CD4-positive, alpha-beta T cell treated with Interferon gamma for 1 hour (primary cell): ENCODE data around the gene AFMID.

ENCODE experiments used
- DNase-seq: peaks from one replicate; pipeline ENCODE4 v3.0.0-alpha.2; 2020

AFMID gene

DNA sequence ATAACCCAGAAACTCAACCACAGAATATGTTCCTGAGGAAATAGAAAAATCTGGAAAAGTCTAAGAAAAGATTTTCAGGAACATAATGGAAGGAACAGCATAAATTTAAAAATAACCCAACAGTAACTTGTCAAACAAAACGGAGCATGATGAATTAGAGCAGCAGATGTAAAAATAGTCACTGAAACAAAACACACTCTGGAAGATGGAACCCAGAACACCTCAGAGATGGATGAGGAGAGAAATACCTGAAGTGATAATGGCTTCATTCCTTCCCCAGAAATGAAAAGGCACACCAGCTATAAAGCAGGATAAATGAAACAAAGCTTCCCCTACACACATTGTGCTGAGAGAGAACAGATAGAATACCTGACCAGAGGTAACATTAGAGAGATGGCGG is 6.7 kb upstream of the AFMID start:
- DNase-seq = no peak

- DNase-seq = no peak
These were observed 4.7 kb upstream of the AFMID start for GRCh38 chr17:78182504-78182903.

DNA sequence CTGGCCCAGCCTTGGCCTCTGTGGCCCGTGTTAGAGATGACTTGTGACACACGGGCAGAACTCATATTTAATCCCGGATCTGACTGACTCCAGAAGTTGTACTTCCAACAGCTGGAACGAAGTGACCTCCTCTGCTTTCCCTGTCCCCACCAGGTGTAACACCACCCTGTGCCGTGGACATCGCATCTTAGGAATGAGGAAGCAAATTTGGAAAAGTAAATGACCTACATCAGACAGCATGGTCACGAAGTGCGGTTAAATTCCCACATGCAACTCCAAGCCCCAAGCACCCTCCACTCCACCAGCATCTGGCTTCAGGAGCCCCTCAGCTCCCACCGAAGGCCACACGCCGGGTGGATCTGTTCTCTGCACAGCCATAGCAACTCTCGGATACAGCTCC is 3.2 kb upstream of the AFMID start:
- DNase-seq = no peak

DNA sequence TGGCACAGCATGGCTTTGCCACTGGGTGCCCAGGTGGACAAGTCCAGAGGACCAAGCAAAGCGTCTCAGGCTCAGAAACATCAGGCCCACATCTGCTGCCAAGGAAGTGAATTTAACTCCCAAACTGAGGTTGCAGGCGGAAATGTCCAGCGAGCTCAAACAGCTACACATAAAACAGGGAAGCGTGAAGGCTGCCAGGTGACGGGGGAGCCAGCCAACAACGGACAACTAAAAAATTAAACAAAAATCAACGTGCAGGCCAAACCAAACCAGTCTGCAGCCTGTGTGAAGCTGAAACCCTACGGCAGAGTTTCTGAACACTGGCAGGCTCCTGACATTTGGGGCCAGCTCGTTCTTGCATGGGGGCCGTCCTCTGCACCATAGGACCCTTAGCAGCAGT is 2.8 kb upstream of the AFMID start:
- DNase-seq = no peak

GRCh38 chr17:78184868-78185267 is 2.3 kb upstream of the AFMID start:
- DNase-seq = no peak

GRCh38 chr17:78185981-78186691 is 1.0 kb upstream of the AFMID start:
- DNase-seq = no peak

- DNase-seq = no peak
These were observed 9.6 kb downstream of the AFMID start for GRCh38 chr17:78196716-78197115.

GRCh38 chr17:78197147-78197832 is 10.1 kb downstream of the AFMID start:
- DNase-seq = no peak

GRCh38 chr17:78200451-78200850 is 13.3 kb downstream of the AFMID start:
- no peak for DNase-seq

DNA sequence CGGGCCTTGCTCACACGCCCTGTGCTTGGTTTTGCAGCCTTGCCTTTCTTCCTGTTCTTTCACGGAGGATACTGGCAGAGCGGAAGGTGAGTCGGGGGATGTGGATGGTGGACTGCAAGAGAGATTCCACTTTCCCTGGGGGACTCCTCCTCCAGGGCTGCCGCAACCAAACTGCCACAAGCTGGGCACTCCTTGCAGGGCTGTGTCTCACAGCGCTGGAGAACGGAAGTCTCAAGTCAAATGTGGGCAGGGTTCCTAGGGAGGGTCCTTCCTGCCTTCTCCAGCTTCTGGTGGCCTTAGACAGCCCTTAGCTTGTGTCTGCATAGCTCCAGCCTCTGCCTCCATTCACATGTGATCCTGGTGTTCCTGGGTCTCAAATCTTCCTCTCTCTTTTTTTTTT is 15.5 kb downstream of the AFMID start:
- no peak for DNase-seq

DNA sequence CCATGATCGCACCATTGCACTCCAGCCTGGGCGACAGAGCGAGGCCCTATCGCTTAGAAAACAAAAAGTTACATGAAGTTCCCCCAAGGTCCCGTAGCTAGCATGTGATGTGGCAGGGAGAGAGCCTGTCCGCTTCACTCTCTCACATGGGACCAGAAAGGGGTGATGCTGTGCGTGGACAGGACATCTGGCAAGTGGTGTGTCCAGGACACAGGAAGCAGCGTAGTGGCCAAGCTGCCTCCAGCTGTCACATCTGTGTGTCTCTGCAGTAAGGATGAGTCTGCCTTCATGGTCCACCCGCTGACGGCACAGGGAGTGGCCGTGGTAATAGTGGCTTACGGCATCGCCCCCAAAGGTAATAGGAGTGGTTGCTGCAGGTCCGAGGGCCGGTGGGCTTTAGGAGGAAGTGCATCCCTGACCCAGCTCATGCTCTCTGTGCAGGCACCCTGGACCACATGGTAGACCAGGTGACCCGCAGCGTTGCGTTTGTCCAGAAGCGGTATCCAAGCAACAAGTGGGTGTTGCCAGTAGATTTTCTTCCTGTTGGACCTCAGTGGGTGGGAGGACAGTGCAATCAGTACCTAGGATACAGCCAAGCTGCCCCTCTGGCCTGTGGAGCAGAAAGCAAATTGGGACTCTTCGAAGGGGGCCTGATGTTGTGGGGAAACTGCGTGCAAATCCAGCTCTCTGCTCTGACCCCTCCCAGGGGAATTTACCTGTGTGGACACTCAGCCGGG is 17.4 kb downstream of the AFMID start:
- DNase-seq = no peak

DNA sequence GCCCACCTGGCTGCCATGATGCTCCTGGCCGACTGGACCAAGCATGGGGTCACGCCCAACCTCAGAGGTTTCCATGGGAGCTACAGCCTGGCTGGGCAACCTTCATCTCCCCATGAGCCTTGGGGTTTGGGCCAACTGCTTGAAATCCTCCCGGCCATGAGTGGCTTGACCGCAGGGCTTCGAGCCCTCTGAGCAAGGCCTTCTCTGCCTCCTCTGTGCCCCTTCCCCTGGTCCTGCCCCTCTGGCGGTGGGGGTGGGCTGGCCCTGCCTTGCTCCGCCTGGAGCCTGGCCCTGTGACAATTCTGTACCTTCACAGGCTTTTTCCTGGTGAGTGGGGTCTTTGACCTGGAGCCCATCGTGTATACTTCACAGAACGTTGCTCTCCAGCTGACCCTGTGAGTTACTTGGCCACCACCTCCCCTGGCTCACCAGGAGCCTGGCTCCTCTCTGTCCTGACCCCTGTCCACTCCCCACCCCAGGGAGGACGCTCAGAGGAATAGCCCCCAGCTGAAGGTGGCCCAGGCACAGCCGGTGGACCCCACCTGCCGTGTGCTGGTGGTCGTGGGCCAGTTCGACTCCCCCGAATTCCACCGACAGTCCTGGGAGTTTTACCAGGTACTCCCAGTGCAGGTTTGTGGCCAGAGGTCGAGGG is 18.1 kb downstream of the AFMID start:
- DNase-seq = no peak

- DNase-seq = no peak
These were observed 19.1 kb downstream of the AFMID start for GRCh38 chr17:78206298-78206697.

DNA sequence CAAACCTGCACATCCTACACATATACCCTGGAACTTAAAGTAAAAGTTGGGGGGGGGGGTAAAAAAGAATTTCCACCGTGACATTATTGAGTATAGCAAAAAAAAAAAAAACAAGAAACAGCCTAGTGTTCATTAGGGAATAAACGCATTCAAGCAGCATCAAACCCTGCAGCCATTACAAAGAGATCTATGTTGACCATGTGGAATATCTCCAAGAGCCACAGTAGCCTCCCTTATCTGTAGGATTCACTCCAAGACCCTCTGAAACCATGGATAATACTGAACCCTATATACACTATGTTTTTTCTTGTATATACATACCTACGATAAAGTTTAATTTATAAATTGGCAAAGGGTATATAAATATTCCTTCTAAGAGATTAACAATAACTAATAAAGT is 21.3 kb downstream of the AFMID start:
- no peak for DNase-seq

DNA sequence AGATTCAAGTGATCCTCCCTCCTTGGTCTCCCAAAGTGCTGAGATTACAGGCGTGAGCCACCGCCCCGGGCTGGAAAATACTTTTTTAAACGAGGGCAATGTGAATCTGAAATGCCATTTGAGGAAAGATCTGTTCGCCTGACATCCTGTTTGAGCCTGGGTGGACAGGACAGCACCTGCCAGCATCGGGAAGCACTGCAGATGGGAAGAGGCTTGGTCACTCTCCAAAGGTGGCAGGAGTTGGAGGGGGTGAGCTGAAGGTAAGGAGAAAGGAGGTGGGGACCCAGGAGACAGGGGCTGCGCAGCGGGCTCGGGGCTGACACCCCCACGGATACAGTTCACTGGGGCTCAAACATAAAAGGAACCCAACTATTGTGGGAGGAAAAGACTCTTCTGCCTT is 22.9 kb downstream of the AFMID start:
- no peak for DNase-seq

DNA sequence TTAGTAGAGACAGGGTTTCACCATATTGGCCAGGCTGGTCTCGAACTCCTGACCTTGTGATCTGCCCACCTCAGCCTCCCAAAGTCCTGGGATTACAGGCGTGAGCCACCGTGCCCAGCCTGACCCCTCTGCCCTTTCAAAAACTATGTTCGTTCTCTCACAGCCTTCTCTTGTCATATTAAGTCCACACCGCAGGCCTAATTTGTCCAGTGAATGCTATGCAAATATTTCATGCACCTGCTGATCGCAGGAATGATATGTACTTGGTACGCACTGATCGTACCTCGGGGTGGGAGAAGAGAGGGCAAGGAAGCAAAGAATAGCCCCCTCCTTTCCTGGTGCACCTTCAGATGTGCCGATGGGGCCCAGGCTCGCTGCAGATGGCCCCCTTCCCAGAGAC is 23.9 kb downstream of the AFMID start:
- no peak for DNase-seq

DNA sequence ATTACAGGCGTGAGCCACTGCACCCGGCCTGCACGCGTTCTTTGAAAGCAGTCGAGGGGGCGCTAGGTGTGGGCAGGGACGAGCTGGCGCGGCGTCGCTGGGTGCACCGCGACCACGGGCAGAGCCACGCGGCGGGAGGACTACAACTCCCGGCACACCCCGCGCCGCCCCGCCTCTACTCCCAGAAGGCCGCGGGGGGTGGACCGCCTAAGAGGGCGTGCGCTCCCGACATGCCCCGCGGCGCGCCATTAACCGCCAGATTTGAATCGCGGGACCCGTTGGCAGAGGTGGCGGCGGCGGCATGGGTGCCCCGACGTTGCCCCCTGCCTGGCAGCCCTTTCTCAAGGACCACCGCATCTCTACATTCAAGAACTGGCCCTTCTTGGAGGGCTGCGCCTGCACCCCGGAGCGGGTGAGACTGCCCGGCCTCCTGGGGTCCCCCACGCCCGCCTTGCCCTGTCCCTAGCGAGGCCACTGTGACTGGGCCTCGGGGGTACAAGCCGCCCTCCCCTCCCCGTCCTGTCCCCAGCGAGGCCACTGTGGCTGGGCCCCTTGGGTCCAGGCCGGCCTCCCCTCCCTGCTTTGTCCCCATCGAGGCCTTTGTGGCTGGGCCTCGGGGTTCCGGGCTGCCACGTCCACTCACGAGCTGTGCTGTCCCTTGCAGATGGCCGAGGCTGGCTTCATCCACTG is 27.0 kb downstream of the AFMID start, which contains the start of gene BIRC5:
Gene BIRC5, plus strand, starts transcription at position 238 of the 690 bp plus-strand sequence. Its CDS starts 64 bp downstream, at position 302.
- DNase-seq = peak; percentile 84

DNA sequence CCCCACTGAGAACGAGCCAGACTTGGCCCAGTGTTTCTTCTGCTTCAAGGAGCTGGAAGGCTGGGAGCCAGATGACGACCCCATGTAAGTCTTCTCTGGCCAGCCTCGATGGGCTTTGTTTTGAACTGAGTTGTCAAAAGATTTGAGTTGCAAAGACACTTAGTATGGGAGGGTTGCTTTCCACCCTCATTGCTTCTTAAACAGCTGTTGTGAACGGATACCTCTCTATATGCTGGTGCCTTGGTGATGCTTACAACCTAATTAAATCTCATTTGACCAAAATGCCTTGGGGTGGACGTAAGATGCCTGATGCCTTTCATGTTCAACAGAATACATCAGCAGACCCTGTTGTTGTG is 27.5 kb downstream of the AFMID start:
- no peak for DNase-seq

- no peak for DNase-seq
These were observed 32.4 kb downstream of the AFMID start for GRCh38 chr17:78219396-78220150.

- DNase-seq = no peak
These were observed 35.9 kb downstream of the AFMID start for GRCh38 chr17:78223061-78223460.

- no peak for DNase-seq
These were observed 36.6 kb downstream of the AFMID start for GRCh38 chr17:78223765-78224164.
